ENCODE measurements around the gene TRMT10B.

Gene TRMT10B

DNA sequence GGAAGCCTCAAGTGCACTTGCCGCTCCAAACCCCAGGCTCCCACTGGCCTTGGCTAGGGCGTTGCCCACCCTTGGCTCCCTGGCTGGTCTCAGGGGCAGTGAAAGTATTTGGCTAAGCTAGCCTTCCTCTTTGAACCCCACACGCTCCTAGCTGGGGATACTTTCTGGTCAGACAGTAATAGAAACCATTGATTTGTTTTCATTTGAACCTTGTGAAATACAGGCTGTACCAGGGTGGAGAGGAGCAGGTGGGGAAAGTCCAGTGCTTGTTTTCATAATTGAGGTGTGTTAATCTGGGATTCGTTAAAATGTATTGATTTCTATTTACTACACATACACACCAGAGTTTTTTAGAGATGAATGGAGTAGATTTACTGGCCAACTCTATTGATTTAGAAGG, 45.9 kb upstream of the TRMT10B start:
- TF ChIP-seq TCF4 (CRISPR knock-in tag; IDR thresholded peaks at IDR 0.05; ENCODE audit: borderline replicate concordance) (no peak), POU6F1 (CRISPR knock-in tag; IDR thresholded peaks at IDR 0.05; ENCODE audit: borderline replicate concordance, low read depth) (no peak), CREB5 (CRISPR knock-in tag; IDR thresholded peaks at IDR 0.05; ENCODE audit: low read depth) (no peak), CSDC2 (CRISPR knock-in tag; IDR thresholded peaks at IDR 0.05) (no peak), PPARA (CRISPR knock-in tag; IDR thresholded peaks at IDR 0.05; ENCODE audit: borderline replicate concordance) (no peak), ZFP3 (CRISPR knock-in tag; IDR thresholded peaks at IDR 0.05) (no peak), ZNF8 (CRISPR knock-in tag; IDR thresholded peaks at IDR 0.05) (no peak), ZFP30 (CRISPR knock-in tag; IDR thresholded peaks at IDR 0.05) (no peak), ZNF70 (CRISPR knock-in tag; IDR thresholded peaks at IDR 0.05) (no peak), ZC3H10 (CRISPR knock-in tag; IDR thresholded peaks at IDR 0.05) (no peak), ESRRG (CRISPR knock-in tag; IDR thresholded peaks at IDR 0.05) (no peak), TOX (CRISPR knock-in tag; IDR thresholded peaks at IDR 0.05; ENCODE audit: borderline replicate concordance) (no peak), ISL1 (CRISPR knock-in tag; IDR thresholded peaks at IDR 0.05) (no peak)
- TF ChIP-seq, protein P1, sequence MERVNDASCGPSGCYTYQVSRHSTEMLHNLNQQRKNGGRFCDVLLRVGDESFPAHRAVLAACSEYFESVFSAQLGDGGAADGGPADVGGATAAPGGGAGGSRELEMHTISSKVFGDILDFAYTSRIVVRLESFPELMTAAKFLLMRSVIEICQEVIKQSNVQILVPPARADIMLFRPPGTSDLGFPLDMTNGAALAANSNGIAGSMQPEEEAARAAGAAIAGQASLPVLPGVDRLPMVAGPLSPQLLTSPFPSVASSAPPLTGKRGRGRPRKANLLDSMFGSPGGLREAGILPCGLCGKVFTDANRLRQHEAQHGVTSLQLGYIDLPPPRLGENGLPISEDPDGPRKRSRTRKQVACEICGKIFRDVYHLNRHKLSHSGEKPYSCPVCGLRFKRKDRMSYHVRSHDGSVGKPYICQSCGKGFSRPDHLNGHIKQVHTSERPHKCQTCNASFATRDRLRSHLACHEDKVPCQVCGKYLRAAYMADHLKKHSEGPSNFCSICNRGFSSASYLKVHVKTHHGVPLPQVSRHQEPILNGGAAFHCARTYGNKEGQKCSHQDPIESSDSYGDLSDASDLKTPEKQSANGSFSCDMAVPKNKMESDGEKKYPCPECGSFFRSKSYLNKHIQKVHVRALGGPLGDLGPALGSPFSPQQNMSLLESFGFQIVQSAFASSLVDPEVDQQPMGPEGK (CRISPR knock-in tag; IDR thresholded peaks at IDR 0.05; ENCODE audit: borderline replicate concordance): no peak
- ATAC-seq: no peak

DNA sequence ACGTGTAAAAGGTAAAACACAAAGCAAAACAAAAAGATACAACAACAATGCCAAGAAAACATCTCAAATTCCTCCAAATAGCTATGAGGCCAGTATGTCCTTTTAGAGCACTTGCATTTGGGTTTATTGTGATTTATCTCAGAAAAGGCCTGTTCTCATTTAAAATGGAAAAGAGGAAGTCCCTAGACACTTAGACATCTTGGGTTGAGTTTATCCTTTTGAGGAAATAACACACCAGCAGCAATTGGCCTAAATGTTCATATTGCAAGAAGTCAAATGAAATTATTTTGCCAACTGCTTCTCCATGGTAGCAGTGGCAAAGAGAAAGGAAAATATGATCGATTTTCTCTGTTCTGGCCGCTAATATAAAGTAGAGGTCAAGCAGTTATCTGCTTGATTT, 43.6 kb upstream of the TRMT10B start:
- ATAC-seq: no peak
- TF ChIP-seq, protein P1 (CRISPR knock-in tag; IDR thresholded peaks at IDR 0.05; ENCODE audit: borderline replicate concordance): no peak
- no peak for TF ChIP-seq GLIS3 (CRISPR knock-in tag; IDR thresholded peaks at IDR 0.05)
- TF ChIP-seq BACH2 (CRISPR knock-in tag; IDR thresholded peaks at IDR 0.05; ENCODE audit: borderline replicate concordance): no peak
- TF ChIP-seq ARNTL (CRISPR knock-in tag; IDR thresholded peaks at IDR 0.05; ENCODE audit: borderline replicate concordance, low read depth): no peak
- no peak for TF ChIP-seq ESRRG (CRISPR knock-in tag; IDR thresholded peaks at IDR 0.05)

DNA sequence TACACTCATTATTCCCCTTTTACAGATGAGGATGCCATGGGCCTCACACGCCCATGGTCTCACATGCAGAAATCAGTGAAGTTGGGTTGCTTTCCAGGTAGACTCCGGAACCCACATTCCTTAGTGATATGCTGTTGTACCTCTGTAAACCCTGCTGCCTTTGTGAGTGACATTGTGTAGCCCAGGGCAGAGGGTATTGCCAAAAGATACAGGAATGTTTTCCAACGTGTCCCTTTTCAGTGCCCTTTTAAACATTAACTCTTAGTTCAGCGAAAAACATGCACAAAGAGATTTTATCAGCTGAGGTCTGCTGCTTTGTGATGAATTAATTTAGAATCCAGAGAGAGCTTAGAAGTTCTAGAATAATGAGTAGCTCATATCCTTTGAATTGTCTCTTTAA, 38.3 kb upstream of the TRMT10B start:
- no peak for ATAC-seq
- TF ChIP-seq BACH2 (CRISPR knock-in tag; IDR thresholded peaks at IDR 0.05; ENCODE audit: borderline replicate concordance): no peak
- TF ChIP-seq ZNF70 (CRISPR knock-in tag; IDR thresholded peaks at IDR 0.05): no peak
- TF ChIP-seq TOX (CRISPR knock-in tag; IDR thresholded peaks at IDR 0.05; ENCODE audit: borderline replicate concordance): no peak
- TF ChIP-seq, protein P2, sequence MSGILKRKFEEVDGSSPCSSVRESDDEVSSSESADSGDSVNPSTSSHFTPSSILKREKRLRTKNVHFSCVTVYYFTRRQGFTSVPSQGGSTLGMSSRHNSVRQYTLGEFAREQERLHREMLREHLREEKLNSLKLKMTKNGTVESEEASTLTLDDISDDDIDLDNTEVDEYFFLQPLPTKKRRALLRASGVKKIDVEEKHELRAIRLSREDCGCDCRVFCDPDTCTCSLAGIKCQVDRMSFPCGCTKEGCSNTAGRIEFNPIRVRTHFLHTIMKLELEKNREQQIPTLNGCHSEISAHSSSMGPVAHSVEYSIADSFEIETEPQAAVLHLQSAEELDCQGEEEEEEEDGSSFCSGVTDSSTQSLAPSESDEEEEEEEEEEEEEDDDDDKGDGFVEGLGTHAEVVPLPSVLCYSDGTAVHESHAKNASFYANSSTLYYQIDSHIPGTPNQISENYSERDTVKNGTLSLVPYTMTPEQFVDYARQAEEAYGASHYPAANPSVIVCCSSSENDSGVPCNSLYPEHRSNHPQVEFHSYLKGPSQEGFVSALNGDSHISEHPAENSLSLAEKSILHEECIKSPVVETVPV (CRISPR knock-in tag; IDR thresholded peaks at IDR 0.05): no peak
- TF ChIP-seq, protein P1 (CRISPR knock-in tag; IDR thresholded peaks at IDR 0.05; ENCODE audit: borderline replicate concordance): no peak
- no peak for TF ChIP-seq ARNTL (CRISPR knock-in tag; IDR thresholded peaks at IDR 0.05; ENCODE audit: borderline replicate concordance, low read depth)
- TF ChIP-seq GLIS3 (CRISPR knock-in tag; IDR thresholded peaks at IDR 0.05): no peak
- no peak for TF ChIP-seq PPARA (CRISPR knock-in tag; IDR thresholded peaks at IDR 0.05; ENCODE audit: borderline replicate concordance)
- TF ChIP-seq POU6F1 (CRISPR knock-in tag; IDR thresholded peaks at IDR 0.05; ENCODE audit: borderline replicate concordance, low read depth): no peak
- no peak for TF ChIP-seq SNAI2 (CRISPR knock-in tag; IDR thresholded peaks at IDR 0.05)
- TF ChIP-seq CREB5 (CRISPR knock-in tag; IDR thresholded peaks at IDR 0.05; ENCODE audit: low read depth): no peak
- TF ChIP-seq TSHZ2 (CRISPR knock-in tag; IDR thresholded peaks at IDR 0.05): no peak
- no peak for TF ChIP-seq ISL1 (CRISPR knock-in tag; IDR thresholded peaks at IDR 0.05)
- TF ChIP-seq ZFP3 (CRISPR knock-in tag; IDR thresholded peaks at IDR 0.05): no peak

Measured in SK-N-SH treated with all-trans-retinoic acid at 6 μM for 48 hours (cell line).